HFF-Myc (cell line): ENCODE measurements around the gene PRSS27.

Experiments
- DNase-seq: peaks from one replicate; pipeline ENCODE4 v3.0.0-alpha.2; 2011; ENCODE audit warnings: low read depth; ENCODE audit errors: extremely low read depth
- H3K4me3 ChIP-seq: replicated peaks from 2 replicates; pipeline ENCODE4 v1.5.1; 2011; ENCODE audit warnings: low read depth, mild to moderate bottlenecking, control low read depth, low read length
- CTCF ChIP-seq: IDR thresholded peaks from 2 replicates; pipeline ENCODE4 v1.5.1; 2012; ENCODE audit warnings: mild to moderate bottlenecking, low read depth, low read length, control low read depth; ENCODE audit errors: missing control alignments

The PRSS27 gene

GRCh38 chr16:2710021-2710710 is 9.9 kb downstream of the PRSS27 start:
- no peak overlapping the region for H3K4me3 ChIP-seq
- no peak for TF ChIP-seq CTCF
- no peak for DNase-seq

GRCh38 chr16:2709588-2709984 is 10.4 kb downstream of the PRSS27 start:
- no peak for TF ChIP-seq CTCF
- no peak for DNase-seq
- no peak overlapping the region for H3K4me3 ChIP-seq

GRCh38 chr16:2708955-2709587 is 11.0 kb downstream of the PRSS27 start:
- DNase-seq: no peak

GRCh38 chr16:2708290-2708639 is 11.8 kb downstream of the PRSS27 start:
- no peak overlapping the region for H3K4me3 ChIP-seq
- TF ChIP-seq CTCF: no peak

More at GRCh38 chr16:2708955-2709587, 11.0 kb downstream of the PRSS27 start:
- no peak overlapping the region for H3K4me3 ChIP-seq
- TF ChIP-seq CTCF: no peak

GRCh38 chr16:2707368-2708289 is 12.4 kb downstream of the PRSS27 start:
- no peak for DNase-seq
- H3K4me3 ChIP-seq: no peak overlapping the region
- TF ChIP-seq CTCF: no peak

More at GRCh38 chr16:2708290-2708639, 11.8 kb downstream of the PRSS27 start:
- no peak for DNase-seq

GRCh38 chr16:2706611-2707311 is 13.3 kb downstream of the PRSS27 start:
- no peak for DNase-seq
- TF ChIP-seq CTCF: no peak
- no peak overlapping the region for H3K4me3 ChIP-seq
